H7 (cell line): ENCODE results near the gene TMCC1. TPM values are rescaled to one million over a fixed set of nuclear protein-coding genes. Genes with fewer than 3 reads are reported as not detected.
"Not testable (repeated sequence)": the region's sequence is repeated elsewhere in the genome, so short reads cannot be mapped to it uniquely, and the experiment has no call there.

Experiments used
- DNase-seq: peaks from one replicate; pipeline ENCODE4 v3.0.0; 2012
- H3K27me3 ChIP-seq: 2 replicates; pipeline ENCODE4 v1.6.0; 2011; ENCODE audit warnings: mild to moderate bottlenecking, low read length; ENCODE audit not compliant: control insufficient read depth, insufficient read depth
- H3K36me3 ChIP-seq: replicated peaks from 2 replicates; pipeline ENCODE4 v1.5.1; 2011; ENCODE audit warnings: low read length; ENCODE audit not compliant: control insufficient read depth, insufficient read depth
- H3K4me3 ChIP-seq: 2 replicates; pipeline ENCODE4 v1.5.1; 2011; ENCODE audit warnings: low read depth, mild to moderate bottlenecking, control low read depth, low read length, moderate library complexity; ENCODE audit not compliant: insufficient read depth
- total RNA-seq: library from RNA; depleted of rRNA; stranded (reverse); fragments of >200 nt; shearing (Covaris generic); gene quantifications from 2 replicates; pipeline ENCODE4 v1.2.3, GENCODE V29; 2014

TMCC1 gene
- total RNA-seq, 1 experiment from 2014 or later, result 24.5 TPM

GRCh38 chr3:129650256-129650872 is 243.1 kb downstream of the TMCC1 start:
- no peak overlapping the region for H3K4me3 ChIP-seq
- no peaks in the 10 kb centered on the region for H3K27me3 ChIP-seq
- peak; percentile 68 for DNase-seq
- H3K36me3 ChIP-seq, result no peaks in the 10 kb centered on the region

GRCh38 chr3:129648391-129648790 is 245.1 kb downstream of the TMCC1 start:
- Histone ChIP-seq H3K27me3 (no peaks in the 10 kb centered on the region), H3K4me3 (no peak overlapping the region), H3K36me3 (no peaks in the 10 kb centered on the region)
- DNase-seq, result no peak

DNA sequence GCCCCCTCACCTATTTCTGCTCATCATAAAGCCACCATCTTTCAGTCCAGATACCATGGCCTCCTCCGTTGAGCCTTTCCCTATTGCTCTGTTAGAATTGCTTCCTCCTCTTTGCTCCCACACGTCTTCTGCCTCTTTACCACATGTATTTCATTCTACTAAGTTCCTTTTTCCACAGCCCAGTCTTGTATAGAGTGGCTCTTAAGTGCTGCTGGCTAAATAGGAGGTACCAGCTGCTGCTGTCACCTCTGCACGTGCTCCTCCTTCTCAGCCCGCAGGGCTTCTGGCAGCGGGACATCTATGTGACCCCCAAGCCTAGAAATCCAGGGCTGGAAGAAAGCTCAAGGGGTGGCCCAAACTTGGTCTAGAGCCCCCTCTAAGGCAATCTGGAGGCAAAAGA is 248.2 kb downstream of the TMCC1 start:
- DNase-seq, result no peak
- H3K27me3 ChIP-seq, result no peaks in the 10 kb centered on the region
- H3K4me3 ChIP-seq, result no peak overlapping the region
- no peaks in the 10 kb centered on the region for H3K36me3 ChIP-seq

- Histone ChIP-seq H3K36me3 (no peaks in the 10 kb centered on the region), H3K4me3 (no peak overlapping the region), H3K27me3 (no peaks in the 10 kb centered on the region)
- DNase-seq, result no peak
Observed at GRCh38 chr3:129644836-129645235, 248.7 kb downstream of the TMCC1 start.

- not testable (repeated sequence) for H3K27me3 ChIP-seq, DNase-seq, H3K4me3 ChIP-seq, H3K36me3 ChIP-seq
Observed at GRCh38 chr3:129641567-129642260, 251.8 kb downstream of the TMCC1 start.

DNA sequence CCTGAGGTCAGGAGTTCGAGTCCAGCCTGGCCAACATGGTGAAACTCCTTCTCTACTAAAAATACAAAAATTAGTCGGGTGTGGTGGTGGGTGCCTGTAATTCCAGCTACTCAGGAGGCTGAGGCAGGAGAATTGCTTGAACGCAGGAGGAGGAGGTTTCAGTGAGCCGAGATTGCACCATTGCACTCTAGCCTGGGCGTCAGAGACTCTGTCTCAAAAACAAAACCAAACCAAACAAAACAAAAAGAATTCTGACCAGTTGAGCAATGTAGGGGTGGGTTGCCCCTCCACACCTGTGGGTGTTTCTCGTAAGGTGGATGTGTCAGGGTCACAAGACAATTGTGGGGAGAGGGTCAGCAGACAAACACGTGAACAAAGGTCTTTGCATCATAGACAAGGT is 252.5 kb downstream of the TMCC1 start:
- not testable (repeated sequence) for H3K4me3 ChIP-seq, H3K27me3 ChIP-seq, H3K36me3 ChIP-seq, DNase-seq

- Histone ChIP-seq H3K4me3 (no peak overlapping the region), H3K27me3 (no peaks in the 10 kb centered on the region), H3K36me3 (no peaks in the 10 kb centered on the region)
- DNase-seq, result no peak
Observed at GRCh38 chr3:129638481-129638880, 255.0 kb downstream of the TMCC1 start.

- no peak for DNase-seq
- Histone ChIP-seq H3K4me3 (no peak overlapping the region), H3K36me3 (no peaks in the 10 kb centered on the region), H3K27me3 (no peaks in the 10 kb centered on the region)
Observed at GRCh38 chr3:129636082-129636481, 257.4 kb downstream of the TMCC1 start.

DNA sequence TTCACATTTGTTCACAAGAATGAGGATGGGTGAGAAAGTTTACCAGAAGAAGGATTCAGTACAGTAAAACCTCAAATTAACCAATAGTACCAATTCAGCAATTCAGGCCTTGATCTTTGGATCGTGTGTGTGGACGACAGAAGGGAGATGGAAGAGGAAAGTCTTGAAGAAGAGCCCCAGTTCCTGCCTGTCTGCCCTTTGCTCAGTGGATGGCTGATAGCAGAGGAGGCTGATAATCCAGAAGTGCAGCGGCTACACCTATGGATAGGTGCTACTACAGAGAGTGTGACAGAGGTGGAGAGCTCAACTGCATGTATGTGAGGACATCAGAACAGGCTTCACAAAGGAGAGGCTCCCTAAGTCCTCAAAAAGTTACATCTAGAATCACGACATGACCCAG is 257.9 kb downstream of the TMCC1 start:
- Histone ChIP-seq H3K27me3 (no peaks in the 10 kb centered on the region), H3K4me3 (no peak overlapping the region), H3K36me3 (no peaks in the 10 kb centered on the region)
- DNase-seq, result no peak

- DNase-seq, result peak; percentile 57
- Histone ChIP-seq H3K36me3 (no peaks in the 10 kb centered on the region), H3K27me3 (no peaks in the 10 kb centered on the region), H3K4me3 (no peak overlapping the region)
Observed at GRCh38 chr3:129633751-129634481, 259.6 kb downstream of the TMCC1 start.

DNA sequence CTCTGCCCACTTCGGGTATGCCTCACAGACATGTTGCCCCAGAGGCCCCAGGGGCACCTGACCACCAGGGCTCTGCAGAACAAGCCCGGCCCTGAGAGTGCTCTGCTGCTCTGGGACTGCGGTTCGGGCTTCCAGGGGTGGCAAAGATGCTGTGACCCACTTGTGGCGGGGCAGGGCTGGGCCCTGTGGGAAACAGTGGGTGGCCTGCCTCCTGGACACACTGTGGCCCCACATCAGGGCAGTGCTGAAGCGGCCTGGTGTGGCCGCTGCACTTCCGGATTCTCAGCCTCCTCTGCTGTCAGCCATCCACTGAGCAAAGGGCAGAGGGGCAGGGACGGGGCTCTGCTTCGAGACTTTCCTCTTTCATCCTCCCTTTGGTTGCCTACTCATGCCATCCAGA is 260.5 kb downstream of the TMCC1 start:
- H3K36me3 ChIP-seq, result no peaks in the 10 kb centered on the region
- no peaks in the 10 kb centered on the region for H3K27me3 ChIP-seq
- H3K4me3 ChIP-seq, result no peak overlapping the region
- DNase-seq, result no peak

GRCh38 chr3:129632556-129632955 is 261.0 kb downstream of the TMCC1 start:
- H3K4me3 ChIP-seq, result no peak overlapping the region
- H3K27me3 ChIP-seq, result no peaks in the 10 kb centered on the region
- no peak for DNase-seq
- no peaks in the 10 kb centered on the region for H3K36me3 ChIP-seq

- H3K27me3 ChIP-seq, result no peaks in the 10 kb centered on the region
- no peaks in the 10 kb centered on the region for H3K36me3 ChIP-seq
- H3K4me3 ChIP-seq, result no peak overlapping the region
- no peak for DNase-seq
Observed at GRCh38 chr3:129632056-129632455, 261.5 kb downstream of the TMCC1 start.

- no peak overlapping the region for H3K4me3 ChIP-seq
- H3K36me3 ChIP-seq, result no peaks in the 10 kb centered on the region
- no peaks in the 10 kb centered on the region for H3K27me3 ChIP-seq
- no peak for DNase-seq
Observed at GRCh38 chr3:129629011-129629410, 264.5 kb downstream of the TMCC1 start.

DNA sequence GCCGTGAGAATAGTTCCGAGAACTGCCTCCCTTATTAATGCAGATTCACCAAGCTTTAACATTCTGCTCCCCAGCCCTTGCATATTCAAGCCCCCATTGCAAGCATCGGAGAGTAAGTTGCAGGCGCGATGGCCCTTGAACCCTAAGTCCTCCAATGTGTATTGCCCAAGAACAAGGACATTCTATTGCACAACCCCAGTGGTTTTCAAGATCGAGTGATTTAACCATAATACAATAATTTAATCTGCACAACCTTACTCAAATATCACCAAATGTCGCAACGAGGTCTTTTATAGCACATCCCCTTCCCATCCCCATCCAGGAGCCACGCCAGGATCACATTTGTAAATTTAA is 265.4 kb downstream of the TMCC1 start:
- H3K4me3 ChIP-seq, result peak overlapping the region; percentile 74
- no peaks in the 10 kb centered on the region for H3K36me3 ChIP-seq
- no peaks in the 10 kb centered on the region for H3K27me3 ChIP-seq
- DNase-seq, result no peak
